Calu3 (cell line): Measurements from ENCODE around the gene ZNF396. TPM values are rescaled to one million over a fixed set of nuclear protein-coding genes. Genes with fewer than 3 reads are reported as not detected.

ENCODE experiments used
- BruUV-seq: library from RNA; stranded (reverse); fragments of 400-500 nt; replicated peaks from 2 replicates; lab custom pipeline; 2021; lab: Mats Ljungman, UMichigan
- CTCF ChIA-PET: fragments of 300-600 bp; sonication (Branson Sonifier 250); formaldehyde crosslinking; loops from one replicate; lab custom pipeline; 2022; ENCODE audit warnings: antibody characterized with exemption; lab: Charles Lee
- DNase-seq: peaks from one replicate; pipeline ENCODE4 v3.0.0; 2022
- H3K27ac Mint-ChIP-seq: one replicate; pipeline ENCODE4 v1.8.0; 2022; ENCODE audit warnings: mixed read lengths; ENCODE audit not compliant: unreplicated experiment
- H3K27me3 Mint-ChIP-seq: one replicate; pipeline ENCODE4 v1.8.0; 2022; ENCODE audit warnings: mixed read lengths; ENCODE audit not compliant: unreplicated experiment
- H3K36me3 Mint-ChIP-seq: one replicate; pipeline ENCODE4 v1.8.0; 2022; ENCODE audit warnings: mild to moderate bottlenecking, moderate library complexity, mixed read lengths; ENCODE audit not compliant: insufficient read depth, unreplicated experiment
- H3K4me1 Mint-ChIP-seq: one replicate; pipeline ENCODE4 v1.8.0; 2022; ENCODE audit warnings: mild to moderate bottlenecking, low read depth, mixed read lengths; ENCODE audit not compliant: unreplicated experiment
- H3K4me3 Mint-ChIP-seq: one replicate; pipeline ENCODE4 v1.8.0; 2022; ENCODE audit warnings: mild to moderate bottlenecking, low read depth, moderate library complexity, mixed read lengths; ENCODE audit not compliant: unreplicated experiment
- H3K9me3 Mint-ChIP-seq: one replicate; pipeline ENCODE4 v1.8.0; 2022; ENCODE audit warnings: low read depth, mixed read lengths; ENCODE audit not compliant: unreplicated experiment
- CTCF ChIP-seq: fragments of 200-600 bp; IDR thresholded peaks from one replicate; pipeline ENCODE4 v1.8.0; 2022; ENCODE audit warnings: antibody characterized with exemption; ENCODE audit not compliant: unreplicated experiment
- intact Hi-C: fragments of 100-400 bp; cut with micrococcal nuclease; formaldehyde crosslinking; loops from one replicate; pipeline ENCODE4 v1.10.0; 2022; ENCODE audit not compliant: unreplicated experiment
- total RNA-seq: library from RNA; stranded (reverse); gene quantifications from 2 replicates; pipeline ENCODE4 v1.2.3, GENCODE V29; 2022

Gene ZNF396
- total RNA-seq, 1 experiment from 2014 or later: 1.7 TPM

DNA sequence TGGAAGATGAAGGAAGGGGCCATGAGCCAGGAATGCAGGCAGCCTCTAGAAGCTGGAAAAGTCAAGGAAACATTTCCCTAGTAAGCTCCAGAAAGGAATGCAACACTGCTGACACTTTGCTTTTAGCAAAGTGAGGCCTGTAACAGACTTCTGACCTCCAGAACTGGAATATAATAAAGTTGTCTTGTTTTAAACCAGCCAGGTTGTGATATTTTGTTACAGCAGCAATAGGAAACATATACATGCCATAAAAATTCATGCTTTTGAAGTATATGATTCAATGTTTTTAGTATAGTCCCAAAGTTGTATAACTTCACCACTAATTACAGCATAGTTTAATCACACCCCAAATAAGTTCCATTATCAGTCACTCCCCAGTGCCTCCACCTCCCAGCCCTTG lies 15.2 kb upstream of the ZNF396 start:
- no TSS peak for BruUV-seq
- intact Hi-C loops: loop anchor here (5.0 kb wide), 1 partner anchor 165 kb away; no protein-coding TSS in a partner anchor
- no peak for DNase-seq
- no peak for TF ChIP-seq CTCF
- Mint-ChIP-seq H3K9me3 (peaks cover 2% of the 10 kb centered on the region), H3K36me3 (no peaks in the 10 kb centered on the region), H3K27me3 (no peaks in the 10 kb centered on the region), H3K4me3 (no peak overlapping the region), H3K27ac (no peak overlapping the region), H3K4me1 (no peaks in the 10 kb centered on the region)
- CTCF ChIA-PET: no interaction called here

DNA sequence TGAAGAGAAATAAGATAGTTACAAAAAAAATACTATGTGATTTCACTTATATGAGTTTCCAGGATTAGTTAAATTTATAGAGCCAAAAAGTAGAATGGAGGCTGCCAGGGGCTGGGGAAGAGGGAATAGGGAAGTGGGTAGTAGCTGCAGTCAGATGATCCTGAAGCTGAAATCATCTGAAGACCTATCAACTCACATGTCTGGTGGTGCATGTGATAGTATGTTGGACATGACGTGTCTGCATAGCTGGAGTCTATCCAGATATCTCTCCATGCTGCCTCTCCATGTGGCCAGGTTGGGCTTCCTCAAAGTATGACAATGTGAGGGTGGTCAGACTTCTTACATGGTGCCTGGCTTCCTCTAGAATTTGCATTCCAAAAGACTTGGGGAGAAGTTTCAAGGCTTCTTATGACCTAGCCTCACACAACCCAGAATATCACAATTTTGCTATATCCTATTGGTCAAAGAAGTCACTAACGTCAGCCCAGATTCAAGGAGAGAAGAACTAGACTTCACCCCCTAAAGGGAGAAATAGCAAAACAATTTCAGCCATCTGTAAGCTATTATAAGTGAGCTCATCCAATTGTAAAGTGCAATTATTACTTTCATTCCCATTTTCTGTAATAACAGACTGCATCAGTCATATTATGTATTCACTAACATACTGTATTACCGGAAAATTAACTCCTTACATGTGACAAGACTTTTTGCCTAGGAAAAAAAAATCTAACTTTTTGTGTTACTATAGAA lies 14.0 kb upstream of the ZNF396 start:
- H3K4me3 Mint-ChIP-seq: no peak overlapping the region
- H3K9me3 Mint-ChIP-seq: peaks cover 2% of the 10 kb centered on the region
- no TSS peak for BruUV-seq
- no peaks in the 10 kb centered on the region for H3K27me3 Mint-ChIP-seq
- H3K4me1 Mint-ChIP-seq: no peaks in the 10 kb centered on the region
- no peak overlapping the region for H3K27ac Mint-ChIP-seq
- no peak for TF ChIP-seq CTCF
- CTCF ChIA-PET: no interaction called here
- intact Hi-C loops: loop anchor here (5.0 kb wide), 1 partner anchor 166 kb away; no protein-coding TSS in a partner anchor
- DNase-seq: no peak
- H3K36me3 Mint-ChIP-seq: no peaks in the 10 kb centered on the region

GRCh38 chr18:35389095-35389618 lies 12.0 kb upstream of the ZNF396 start:
- CTCF ChIA-PET: no interaction called here
- Mint-ChIP-seq H3K36me3 (no peaks in the 10 kb centered on the region), H3K9me3 (peaks cover 2% of the 10 kb centered on the region), H3K4me3 (no peak overlapping the region), H3K27ac (no peak overlapping the region), H3K4me1 (no peaks in the 10 kb centered on the region), H3K27me3 (peaks cover 9% of the 10 kb centered on the region)
- no peak for DNase-seq
- no peak for TF ChIP-seq CTCF
- intact Hi-C loops: loop anchor here (10.0 kb wide), 1 partner anchor 366 kb away; no protein-coding TSS in a partner anchor
- no TSS peak for BruUV-seq

DNA sequence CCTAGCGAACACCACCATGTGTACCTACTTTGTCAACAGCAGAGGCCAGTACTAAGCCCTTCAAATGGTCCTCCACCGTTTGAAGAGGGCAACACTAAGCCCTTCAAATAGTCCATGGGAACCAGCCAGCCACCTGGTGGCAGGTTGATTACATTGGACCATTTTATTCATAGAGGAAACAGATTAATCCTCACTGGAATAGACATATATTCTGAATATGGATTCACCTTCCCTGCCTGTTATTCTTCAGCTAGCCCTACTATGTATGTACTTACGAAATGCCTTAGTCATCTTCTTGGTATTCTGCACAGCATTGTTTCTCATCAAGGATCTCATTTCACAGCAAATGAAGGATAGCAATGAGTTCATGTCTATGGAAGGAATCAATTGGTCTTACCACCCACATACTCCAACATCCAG lies 10.0 kb upstream of the ZNF396 start:
- Mint-ChIP-seq H3K27ac (no peak overlapping the region), H3K9me3 (no peaks in the 10 kb centered on the region), H3K4me1 (no peaks in the 10 kb centered on the region), H3K4me3 (no peak overlapping the region), H3K27me3 (peaks cover 9% of the 10 kb centered on the region), H3K36me3 (no peaks in the 10 kb centered on the region)
- DNase-seq: peak; percentile 21
- CTCF ChIA-PET: interaction anchor here (1.0 to 1.1 kb wide), 11 partner anchors 11 to 897 kb away, joined by 3 to 5 read pairs (median 4); partner anchors contain the start of genes MAPRE2 and RMP24
- intact Hi-C loops: loop anchor here (10.0 kb wide), 1 partner anchor 368 kb away; no protein-coding TSS in a partner anchor
- BruUV-seq: no TSS peak
- TF ChIP-seq CTCF: no peak
